B cell (primary cell): Measurements from ENCODE around the gene AP2M1. TPM values are rescaled to one million over a fixed set of nuclear protein-coding genes. Genes with fewer than 3 reads are reported as not detected.

Experiments used
- ATAC-seq: fragments of 200-7000 bp; cut with Tn5 transposase; one replicate; pipeline ENCODE4 v1.10.0; 2021; ENCODE audit warnings: low read depth, mild to moderate bottlenecking, moderate number of reproducible peaks, moderate library complexity
- CTCF ChIA-PET: fragments of 350-600 bp; sonication (Branson Sonifier 250); formaldehyde crosslinking; loops from one replicate; lab custom pipeline; 2021; ENCODE audit warnings: antibody characterized with exemption, inconsistent platforms; lab: Charles Lee
- POLR2A ChIA-PET: fragments of 350-600 bp; sonication (Branson Sonifier 250); formaldehyde crosslinking; loops from one replicate; lab custom pipeline; 2021; ENCODE audit warnings: antibody characterized with exemption; lab: Charles Lee
- DNase-seq: peaks from one replicate; pipeline ENCODE4 v3.0.0; 2013
- H2AFZ ChIP-seq: 2 replicates; pipeline ENCODE4 v1.6.1; 2012; ENCODE audit warnings: mild to moderate bottlenecking, low read depth, low read length; ENCODE audit not compliant: insufficient read depth, poor library complexity, severe bottlenecking
- H3K27ac ChIP-seq, 2 donors: 1 replicate in 1 of 2; 2 replicates in 1 of 2; pipeline ENCODE4 v1.5.1; 2012 to 2013; ENCODE audit warnings: low read length in 2 of 2, mild to moderate bottlenecking in 2 of 2, moderate library complexity in 1 of 2
- H3K27me3 ChIP-seq, 4 experiments: fragments of 200-600 bp in 1 of 4; sonication (generic) in 1 of 4; replicated peaks in 1 of 4; 1 replicate in 2 of 4; 2 replicates in 2 of 4; pipeline versions ENCODE4 v1.6.1 to v1.7.0; 2013 to 2016; ENCODE audit warnings: low read length in 3 of 4, mild to moderate bottlenecking in 2 of 4, mixed read lengths in 1 of 4, moderate library complexity in 1 of 4; ENCODE audit not compliant: insufficient read depth in 4 of 4, control insufficient read depth in 3 of 4; ENCODE audit errors: control extremely low read depth in 1 of 4
- H3K36me3 ChIP-seq, 2 experiments: replicated peaks in 1 of 2; 1 replicate in 1 of 2; 2 replicates in 1 of 2; pipeline versions ENCODE4 v1.6.1 to v1.7.1; 2013; ENCODE audit warnings: low read length in 1 of 2; ENCODE audit not compliant: insufficient read depth in 2 of 2, control insufficient read depth in 1 of 2; ENCODE audit errors: control extremely low read depth in 1 of 2, extremely low read depth in 1 of 2
- H3K4me1 ChIP-seq, 2 donors: fragments of 200-600 bp in 1 of 2; sonication (generic) in 1 of 2; 1 replicate in 1 of 2; 2 replicates in 1 of 2; pipeline versions ENCODE4 v1.5.1 to v1.6.1; 2013 to 2017; ENCODE audit warnings: low read length in 2 of 2; ENCODE audit not compliant: control insufficient read depth in 2 of 2, insufficient read depth in 2 of 2
- H3K4me2 ChIP-seq: replicated peaks from 2 replicates; pipeline ENCODE3; 2012; ENCODE audit warnings: mild to moderate bottlenecking, low read depth, low read length; ENCODE audit not compliant: poor library complexity, severe bottlenecking
- H3K4me3 ChIP-seq, 5 experiments: fragments of 200-600 bp in 1 of 5; sonication (generic) in 1 of 5; 1 replicate in 3 of 5; 2 replicates in 2 of 5; pipeline versions ENCODE4 v1.5.1 to v1.7.0; 2011 to 2016; ENCODE audit warnings: low read length in 4 of 5, mild to moderate bottlenecking in 4 of 5, low read depth in 2 of 5, control low read depth in 1 of 5, moderate library complexity in 1 of 5; ENCODE audit not compliant: insufficient read depth in 1 of 5; ENCODE audit errors: control extremely low read depth in 1 of 5, extremely low read depth in 1 of 5
- H3K79me2 ChIP-seq: fragments of 200-600 bp; sonication (generic); one replicate; pipeline ENCODE4 v1.6.0; 2016; ENCODE audit warnings: low read length; ENCODE audit not compliant: control insufficient read depth, insufficient read depth
- H3K9ac ChIP-seq: fragments of 200-600 bp; sonication (generic); 2 replicates; pipeline ENCODE4 v1.6.1; 2017; ENCODE audit warnings: mild to moderate bottlenecking, low read length, moderate library complexity
- H3K9me3 ChIP-seq, 3 donors: one replicate each; pipeline versions ENCODE4 v1.6.1 to v1.7.1; 2013; ENCODE audit warnings: low read length in 2 of 3; ENCODE audit not compliant: control insufficient read depth in 2 of 3, insufficient read depth in 1 of 3; ENCODE audit errors: control extremely low read depth in 1 of 3
- H4K20me1 ChIP-seq: 2 replicates; pipeline ENCODE4 v1.6.0; 2012; ENCODE audit warnings: mild to moderate bottlenecking, low read length; ENCODE audit not compliant: insufficient read depth, control insufficient read depth, poor library complexity, severe bottlenecking
- H3K27ac Mint-ChIP-seq: one replicate; pipeline ENCODE4 v1.8.0; 2021; ENCODE audit warnings: mixed read lengths
- H3K27me3 Mint-ChIP-seq: one replicate; pipeline ENCODE4 v1.8.0; 2021; ENCODE audit warnings: mixed read lengths
- H3K4me1 Mint-ChIP-seq: one replicate; pipeline ENCODE4 v1.8.0; 2021; ENCODE audit warnings: mixed read lengths
- H3K4me3 Mint-ChIP-seq: one replicate; pipeline ENCODE4 v1.8.0; 2021; ENCODE audit warnings: mixed read lengths
- H3K9me3 Mint-ChIP-seq: one replicate; pipeline ENCODE4 v1.8.0; 2022; ENCODE audit warnings: mixed read lengths; ENCODE audit not compliant: insufficient read depth
- EZH2 ChIP-seq: IDR thresholded peaks from 2 replicates; pipeline ENCODE4 v1.6.1; 2012; ENCODE audit warnings: borderline replicate concordance, low read depth, mild to moderate bottlenecking, moderate library complexity, low read length; ENCODE audit not compliant: insufficient read depth, poor library complexity, severe bottlenecking
- WGBS: methylation state at CpG from one replicate; pipeline ENCODE4 v1.1.5; 2013; ENCODE audit warnings: missing lambda C conversion rate; ENCODE audit not compliant: insufficient coverage; 5-methylcytosine and 5-hydroxymethylcytosine counted together
- intact Hi-C: fragments of 100-400 bp; cut with micrococcal nuclease; formaldehyde crosslinking; loops from one replicate; pipeline ENCODE4 v1.10.0; 2022
- polyA plus RNA-seq: library from polyadenylated mRNA; depleted of rRNA; stranded (reverse); fragments of >200 nt; gene quantifications from 2 replicates; pipeline ENCODE4 v1.2.3, GENCODE V29; 2012
- total RNA-seq, 2 donors: library from RNA; stranded (reverse); fragments of 120-200 nt in 1 of 2; gene quantifications; 1 replicate in 1 of 2; 2 replicates in 1 of 2; pipeline versions ENCODE4 v1.2.3 to v1.2.4, GENCODE V29; 2013 to 2022
- TF ChIP-seq, protein P1 (sequence below): fragments of 200-600 bp; IDR thresholded peaks from one replicate; pipeline ENCODE4 v1.8.0; 2022; ENCODE audit warnings: antibody characterized with exemption, mild to moderate bottlenecking

AP2M1 gene
- total and polyA plus RNA-seq, 2 donors (not counting 1 experiment from before 2014, with no cell fraction given): 171 to 207 TPM

DNA sequence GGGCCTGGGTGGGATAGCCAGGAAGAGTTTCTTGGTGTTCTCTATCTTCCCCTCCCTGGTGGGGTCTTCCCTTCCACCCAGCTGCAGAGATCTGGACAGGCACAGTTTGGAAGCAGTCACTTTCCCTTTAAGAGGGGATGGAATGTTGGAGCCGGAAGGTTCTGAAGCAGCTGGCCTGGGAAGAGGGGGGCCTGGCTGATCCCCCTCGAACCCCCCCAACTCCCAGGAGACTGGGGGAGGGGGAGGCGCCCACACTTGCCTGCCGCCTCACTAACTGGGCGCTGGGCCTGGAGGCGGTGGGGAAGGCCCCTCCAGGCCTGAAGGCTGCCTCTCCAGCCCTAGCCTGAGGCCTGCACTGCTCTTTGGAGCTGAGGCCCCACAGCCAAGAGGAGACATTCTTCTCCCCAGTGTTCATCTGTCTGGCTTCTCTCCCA, 18.1 kb upstream of the AP2M1 start:
- ATAC-seq (no peak), DNase-seq (peak; percentile 20)
- Histone ChIP-seq H4K20me1 (peaks cover 48% of the 10 kb centered on the region), H3K79me2 (peaks cover 54% of the 10 kb centered on the region), H3K9ac (peak overlapping the region; percentile 86), H2AFZ (peak overlapping the region; percentile 89), H3K9me3 (no peaks in the 10 kb centered on the region), H3K4me3 (peak overlapping the region; percentile 21 to 81 (median 72)), H3K27ac (peak overlapping the region in 1 of 2 donors; percentile 73), H3K36me3 (peaks cover 0 to 2% of the 10 kb centered on the region in 2 experiments), H3K4me2 (peak overlapping the region; percentile 86), H3K27me3 (no peaks in the 10 kb centered on the region), H3K4me1 (peaks cover 13 to 34% of the 10 kb centered on the region in 2 donors)
- ChIA-PET CTCF (interaction anchor here (3.0 kb wide), 1 partner anchor 272 kb away, joined by 7 read pairs; the partner anchor contains the start of gene PARL), POLR2A (no interaction called here)
- WGBS: 7% methylated on average over 3 of the region's 6 CpGs
- peaks cover 39% of the 10 kb centered on the region for H3K4me1 Mint-ChIP-seq
- intact Hi-C loops: no loop called here
- no peaks in the 10 kb centered on the region for H3K27me3 Mint-ChIP-seq
- no peak for TF ChIP-seq EZH2
- TF ChIP-seq, protein P1, sequence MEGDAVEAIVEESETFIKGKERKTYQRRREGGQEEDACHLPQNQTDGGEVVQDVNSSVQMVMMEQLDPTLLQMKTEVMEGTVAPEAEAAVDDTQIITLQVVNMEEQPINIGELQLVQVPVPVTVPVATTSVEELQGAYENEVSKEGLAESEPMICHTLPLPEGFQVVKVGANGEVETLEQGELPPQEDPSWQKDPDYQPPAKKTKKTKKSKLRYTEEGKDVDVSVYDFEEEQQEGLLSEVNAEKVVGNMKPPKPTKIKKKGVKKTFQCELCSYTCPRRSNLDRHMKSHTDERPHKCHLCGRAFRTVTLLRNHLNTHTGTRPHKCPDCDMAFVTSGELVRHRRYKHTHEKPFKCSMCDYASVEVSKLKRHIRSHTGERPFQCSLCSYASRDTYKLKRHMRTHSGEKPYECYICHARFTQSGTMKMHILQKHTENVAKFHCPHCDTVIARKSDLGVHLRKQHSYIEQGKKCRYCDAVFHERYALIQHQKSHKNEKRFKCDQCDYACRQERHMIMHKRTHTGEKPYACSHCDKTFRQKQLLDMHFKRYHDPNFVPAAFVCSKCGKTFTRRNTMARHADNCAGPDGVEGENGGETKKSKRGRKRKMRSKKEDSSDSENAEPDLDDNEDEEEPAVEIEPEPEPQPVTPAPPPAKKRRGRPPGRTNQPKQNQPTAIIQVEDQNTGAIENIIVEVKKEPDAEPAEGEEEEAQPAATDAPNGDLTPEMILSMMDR: no peak
- peak overlapping the region; percentile 87 for H3K27ac Mint-ChIP-seq
- H3K9me3 Mint-ChIP-seq: no peaks in the 10 kb centered on the region
- H3K4me3 Mint-ChIP-seq: peak overlapping the region; percentile 95

DNA sequence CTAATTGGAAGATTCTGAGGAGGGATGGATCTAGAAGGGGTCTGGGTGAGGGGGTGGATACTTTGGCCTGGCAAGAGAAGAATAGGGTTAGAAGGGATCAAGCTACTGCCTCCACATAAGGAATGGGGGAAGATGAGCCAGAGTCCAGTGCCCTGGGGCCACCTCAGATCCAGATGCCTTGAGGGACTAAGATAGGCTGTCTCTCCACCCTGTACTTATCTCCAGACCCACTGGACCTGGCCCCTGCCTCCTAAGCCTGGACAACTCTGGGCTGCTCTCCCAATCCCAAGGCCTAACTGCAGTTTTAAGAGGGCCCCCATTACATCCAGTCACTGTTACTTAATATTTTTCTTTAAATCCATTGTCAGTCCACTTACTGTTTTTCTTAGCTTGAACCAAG, 17.4 kb upstream of the AP2M1 start:
- Histone ChIP-seq H3K27ac (no peak overlapping the region), H3K4me3 (no peak overlapping the region), H3K79me2 (peaks cover 61% of the 10 kb centered on the region), H3K9me3 (no peaks in the 10 kb centered on the region), H3K4me2 (peak overlapping the region; percentile 86), H2AFZ (no peak overlapping the region), H4K20me1 (peaks cover 48% of the 10 kb centered on the region), H3K27me3 (no peaks in the 10 kb centered on the region), H3K9ac (peak overlapping the region; percentile 86), H3K4me1 (peaks cover 13 to 34% of the 10 kb centered on the region in 2 donors), H3K36me3 (peaks cover 0 to 4% of the 10 kb centered on the region in 2 experiments)
- Mint-ChIP-seq H3K9me3 (no peaks in the 10 kb centered on the region), H3K4me1 (peaks cover 41% of the 10 kb centered on the region), H3K4me3 (peak overlapping the region; percentile 95), H3K27ac (peak overlapping the region; percentile 62), H3K27me3 (no peaks in the 10 kb centered on the region)
- TF ChIP-seq, protein P1: no peak
- no peak for TF ChIP-seq EZH2
- POLR2A ChIA-PET: no interaction called here
- CTCF ChIA-PET: interaction anchor here (0.9 to 3.0 kb wide), 2 partner anchors 15 to 273 kb away, joined by 3 to 7 read pairs; partner anchors contain the start of gene PARL
- intact Hi-C loops: no loop called here
- ATAC-seq: no peak
- no peak for DNase-seq
